Uterus (tissue), 4 donors: Measurements from ENCODE around the gene NPC2. TPM values are rescaled to one million over a fixed set of nuclear protein-coding genes. Genes with fewer than 3 reads are reported as not detected.

Source experiments
- DNase-seq, 2 donors: peaks; one replicate each; pipeline ENCODE4 v3.0.0-alpha.2; 2019 to 2020
- H3K27ac ChIP-seq, 2 donors: fragments of 200-600 bp; sonication (generic); 1 replicate in 1 of 2; 2 replicates in 1 of 2; pipeline ENCODE4 v1.5.1; 2016 to 2018
- H3K27me3 ChIP-seq, 2 donors: fragments of 200-600 bp; sonication (generic); one replicate each; pipeline ENCODE4 v1.5.1; 2018 to 2019; ENCODE audit warnings: control low read depth in 1 of 2
- H3K36me3 ChIP-seq, 2 donors: fragments of 200-600 bp; sonication (generic); one replicate each; pipeline ENCODE4 v1.5.1; 2019; ENCODE audit warnings: control low read depth in 1 of 2
- H3K4me1 ChIP-seq, 2 donors: fragments of 200-600 bp; sonication (generic); one replicate each; pipeline ENCODE4 v1.5.1; 2018 to 2019; ENCODE audit warnings: control low read depth in 1 of 2
- H3K4me3 ChIP-seq, 2 donors: fragments of 200-600 bp; sonication (generic); 1 replicate in 1 of 2; 2 replicates in 1 of 2; pipeline ENCODE4 v1.5.1; 2018 to 2019; ENCODE audit warnings: mild to moderate bottlenecking in 1 of 2
- H3K9me3 ChIP-seq, 2 donors: fragments of 200-600 bp; sonication (generic); one replicate each; pipeline ENCODE4 v1.5.1; 2019; ENCODE audit warnings: control low read depth in 1 of 2
- POLR2A ChIP-seq, 2 donors: fragments of 450-650 bp; IDR thresholded peaks; one replicate each; pipeline ENCODE4 v1.6.1; 2016; ENCODE audit warnings: antibody characterized with exemption in 2 of 2, mild to moderate bottlenecking in 1 of 2, moderate library complexity in 1 of 2
- intact Hi-C: fragments of 100-400 bp; cut with DNase I; formaldehyde crosslinking; loops from one replicate; pipeline ENCODE4 v1.15.1; 2023; ENCODE audit warnings: low total_unique reads
- total RNA-seq, 4 donors: library from RNA; depleted of rRNA in 3 of 4; stranded (reverse); fragments of >200 nt in 3 of 4; gene quantifications; one replicate each; pipeline versions ENCODE4 v1.1.0 to v1.2.4, GENCODE V29; 2014 to 2023
- TF ChIP-seq, protein P1 (sequence below), 4 experiments: fragments of 200-600 bp in 2 of 4; fragments of 450-650 bp in 2 of 4; sonication (generic) in 2 of 4; IDR thresholded peaks; one replicate each; pipeline ENCODE4 v1.5.1; 2016 to 2019; ENCODE audit warnings: antibody characterized with exemption in 4 of 4, mild to moderate bottlenecking in 2 of 4, moderate library complexity in 1 of 4
- donor health status: DM: yes; HTN: yes; CAD: no.

Gene NPC2
- total RNA-seq, 4 donors from 2014 or later: 151 to 353 (median 209) TPM

- Histone ChIP-seq H3K4me1 (no peaks in the 10 kb centered on the region), H3K9me3 (no peaks in the 10 kb centered on the region), H3K36me3 (no peaks in the 10 kb centered on the region), H3K4me3 (no peak overlapping the region), H3K27ac (no peak overlapping the region), H3K27me3 (no peaks in the 10 kb centered on the region)
- no peak for DNase-seq
- intact Hi-C loops: loop anchor here (5.0 to 10.0 kb wide), 2 partner anchors 108 to 210 kb away; partner anchors contain the start of genes AREL1, FCF1 and LTBP2
- TF ChIP-seq, protein P1, sequence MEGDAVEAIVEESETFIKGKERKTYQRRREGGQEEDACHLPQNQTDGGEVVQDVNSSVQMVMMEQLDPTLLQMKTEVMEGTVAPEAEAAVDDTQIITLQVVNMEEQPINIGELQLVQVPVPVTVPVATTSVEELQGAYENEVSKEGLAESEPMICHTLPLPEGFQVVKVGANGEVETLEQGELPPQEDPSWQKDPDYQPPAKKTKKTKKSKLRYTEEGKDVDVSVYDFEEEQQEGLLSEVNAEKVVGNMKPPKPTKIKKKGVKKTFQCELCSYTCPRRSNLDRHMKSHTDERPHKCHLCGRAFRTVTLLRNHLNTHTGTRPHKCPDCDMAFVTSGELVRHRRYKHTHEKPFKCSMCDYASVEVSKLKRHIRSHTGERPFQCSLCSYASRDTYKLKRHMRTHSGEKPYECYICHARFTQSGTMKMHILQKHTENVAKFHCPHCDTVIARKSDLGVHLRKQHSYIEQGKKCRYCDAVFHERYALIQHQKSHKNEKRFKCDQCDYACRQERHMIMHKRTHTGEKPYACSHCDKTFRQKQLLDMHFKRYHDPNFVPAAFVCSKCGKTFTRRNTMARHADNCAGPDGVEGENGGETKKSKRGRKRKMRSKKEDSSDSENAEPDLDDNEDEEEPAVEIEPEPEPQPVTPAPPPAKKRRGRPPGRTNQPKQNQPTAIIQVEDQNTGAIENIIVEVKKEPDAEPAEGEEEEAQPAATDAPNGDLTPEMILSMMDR (IDR thresholded peaks at IDR 0.05): no peak
- TF ChIP-seq POLR2A (IDR thresholded peaks at IDR 0.05): no peak
These were observed 11.3 kb upstream of the NPC2 start for GRCh38 chr14:74504412-74504811.

DNA sequence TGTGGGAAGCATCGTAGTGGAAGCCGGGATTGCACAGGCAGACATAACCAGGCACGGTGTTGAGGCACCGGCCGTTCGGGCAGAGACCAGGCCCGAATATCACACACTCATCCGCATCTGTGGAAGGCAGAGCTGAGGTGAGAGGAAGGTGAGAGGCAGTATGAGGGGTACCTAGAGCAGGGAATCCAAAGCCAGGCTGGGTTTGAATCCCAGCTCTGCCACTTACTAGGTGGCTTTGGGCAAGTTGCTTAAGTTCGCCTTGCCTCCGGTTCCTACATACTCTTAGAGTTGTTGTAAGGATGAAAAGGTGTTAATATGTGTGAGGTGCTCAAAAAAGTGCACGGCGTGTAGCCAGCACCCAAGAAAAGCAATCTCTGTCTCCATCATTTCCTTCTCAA is 10.8 kb upstream of the NPC2 start:
- H3K4me3 ChIP-seq: no peak overlapping the region
- TF ChIP-seq, protein P1 (IDR thresholded peaks at IDR 0.05): no peak
- no peak for TF ChIP-seq POLR2A (IDR thresholded peaks at IDR 0.05)
- intact Hi-C loops: loop anchor here (5.0 to 10.0 kb wide), 2 partner anchors 108 to 211 kb away; partner anchors contain the start of genes AREL1, FCF1 and LTBP2
- H3K36me3 ChIP-seq: no peaks in the 10 kb centered on the region
- no peaks in the 10 kb centered on the region for H3K9me3 ChIP-seq
- no peak for DNase-seq
- no peaks in the 10 kb centered on the region for H3K4me1 ChIP-seq
- no peak overlapping the region for H3K27ac ChIP-seq
- H3K27me3 ChIP-seq: no peaks in the 10 kb centered on the region

DNA sequence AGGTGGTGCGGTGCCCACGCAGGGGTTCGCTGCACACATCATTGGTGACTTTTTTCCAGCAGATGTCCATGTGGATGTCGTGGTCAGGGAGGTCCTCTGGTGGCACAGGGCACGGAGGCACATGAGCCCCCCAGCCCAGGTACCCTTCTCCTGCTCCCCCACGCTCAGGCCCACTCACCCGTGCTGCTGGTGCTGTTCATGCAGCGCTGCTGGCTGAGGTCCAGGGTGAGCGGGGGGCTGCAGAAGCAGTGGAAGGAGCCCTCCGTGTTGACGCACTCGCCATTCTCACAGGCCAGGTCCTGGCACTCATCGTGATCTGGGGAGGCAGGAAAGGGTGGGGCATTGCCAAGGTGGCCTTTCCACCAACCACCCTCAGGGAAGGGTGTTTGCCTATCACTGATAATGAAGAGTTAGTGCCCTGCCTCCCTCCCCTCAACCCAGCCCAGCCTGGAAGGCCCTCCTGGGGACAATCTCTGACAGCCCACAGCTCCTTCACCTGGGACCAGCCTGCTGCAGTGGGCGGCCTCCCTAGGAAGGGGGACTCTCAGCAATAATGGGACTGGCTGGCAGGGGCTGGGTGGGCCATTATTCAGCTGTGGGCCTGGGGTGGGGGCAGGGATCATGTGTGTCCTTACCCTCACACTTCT is 10.3 kb upstream of the NPC2 start:
- H3K4me1 ChIP-seq: no peaks in the 10 kb centered on the region
- TF ChIP-seq, protein P1 (IDR thresholded peaks at IDR 0.05): no peak
- TF ChIP-seq POLR2A (IDR thresholded peaks at IDR 0.05): no peak
- no peaks in the 10 kb centered on the region for H3K27me3 ChIP-seq
- no peak overlapping the region for H3K4me3 ChIP-seq
- no peak overlapping the region for H3K27ac ChIP-seq
- intact Hi-C loops: loop anchor here (5.0 to 10.0 kb wide), 2 partner anchors 109 to 211 kb away; partner anchors contain the start of genes AREL1, FCF1 and LTBP2
- H3K36me3 ChIP-seq: no peaks in the 10 kb centered on the region
- DNase-seq: peak in 1 of 2 donors; percentile 18
- no peaks in the 10 kb centered on the region for H3K9me3 ChIP-seq

DNA sequence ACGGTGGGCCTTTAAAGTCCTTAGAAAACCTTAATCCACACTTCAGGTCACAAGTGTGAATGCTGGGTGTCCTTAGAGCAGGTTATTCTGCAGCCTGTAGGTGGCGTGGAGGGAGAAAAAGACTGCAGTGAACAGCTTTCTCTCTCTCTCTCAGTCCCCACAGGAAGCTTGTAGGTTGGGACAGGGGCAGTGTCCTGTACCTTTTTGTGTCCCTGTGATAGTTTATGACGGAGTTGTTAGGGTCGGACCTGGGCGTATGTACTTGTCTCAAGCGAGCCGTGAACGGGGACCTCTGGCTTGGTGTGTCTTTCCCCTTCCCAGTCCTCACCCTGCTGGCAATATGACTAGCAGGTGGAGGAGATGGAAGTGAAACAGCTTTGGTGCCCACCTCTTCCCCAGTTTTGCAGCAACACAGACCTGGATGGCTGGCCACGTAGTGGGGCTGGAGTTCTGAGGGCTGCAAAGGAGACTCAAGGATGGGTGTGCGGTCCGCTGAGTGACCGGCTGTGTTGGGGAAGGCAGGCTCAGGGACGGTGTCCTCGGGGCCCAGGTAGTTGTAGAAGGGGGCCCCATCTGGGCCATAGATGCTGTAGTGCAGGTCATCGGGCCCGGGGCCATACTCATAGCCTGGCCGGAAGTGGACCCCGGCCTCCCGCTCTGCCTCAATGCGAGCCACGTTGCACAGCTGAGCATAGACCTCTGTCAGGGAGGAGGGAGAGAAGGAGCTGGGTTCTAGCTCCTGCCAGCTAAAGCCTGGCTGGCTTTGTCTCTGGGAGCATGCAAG is 9.3 kb upstream of the NPC2 start:
- Histone ChIP-seq H3K4me3 (no peak overlapping the region), H3K4me1 (no peaks in the 10 kb centered on the region), H3K36me3 (no peaks in the 10 kb centered on the region), H3K9me3 (no peaks in the 10 kb centered on the region), H3K27me3 (no peaks in the 10 kb centered on the region), H3K27ac (peak overlapping the region in 1 of 2 donors; percentile 64)
- DNase-seq: peak in 1 of 2 donors; percentile 32
- intact Hi-C loops: loop anchor here (5.0 to 10.0 kb wide), 2 partner anchors 110 to 212 kb away; partner anchors contain the start of genes AREL1, FCF1 and LTBP2
- TF ChIP-seq, protein P1 (IDR thresholded peaks at IDR 0.05): peak in 3 of 4 experiments; percentile 18 to 27 (median 23)
- no peak for TF ChIP-seq POLR2A (IDR thresholded peaks at IDR 0.05)

DNA sequence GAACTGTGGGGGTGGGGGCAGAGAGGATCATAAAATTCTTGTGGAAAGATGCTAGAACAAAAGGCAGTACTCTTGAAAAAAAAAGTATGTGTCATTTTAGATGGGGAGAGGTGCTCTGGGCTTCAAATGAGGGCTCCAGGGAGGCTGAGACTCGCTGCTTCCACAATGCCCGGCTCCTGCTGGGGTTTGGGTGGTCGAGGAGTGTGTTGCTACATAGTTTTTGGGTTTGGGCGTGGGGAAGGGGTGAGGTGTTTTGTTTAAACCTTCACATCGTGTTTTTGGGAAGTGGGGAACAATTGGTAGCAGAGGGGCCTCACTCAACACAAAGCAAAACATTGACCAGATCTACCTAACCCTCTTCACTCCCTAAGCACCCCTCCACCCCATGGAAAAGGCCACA is 8.6 kb upstream of the NPC2 start:
- DNase-seq: no peak
- H3K4me1 ChIP-seq: no peaks in the 10 kb centered on the region
- no peaks in the 10 kb centered on the region for H3K27me3 ChIP-seq
- no peaks in the 10 kb centered on the region for H3K36me3 ChIP-seq
- no peaks in the 10 kb centered on the region for H3K9me3 ChIP-seq
- H3K27ac ChIP-seq: peak overlapping the region; percentile 4 to 64
- TF ChIP-seq, protein P1 (IDR thresholded peaks at IDR 0.05): no peak
- TF ChIP-seq POLR2A (IDR thresholded peaks at IDR 0.05): no peak
- no peak overlapping the region for H3K4me3 ChIP-seq
- intact Hi-C loops: loop anchor here (5.0 to 10.0 kb wide), 2 partner anchors 111 to 213 kb away; partner anchors contain the start of genes AREL1, FCF1 and LTBP2
